Hematopoietic multipotent progenitor cell treated with erythropoietin and hydrocortisone succinate and interleukin-3 and kit ligand, for 6 days (in vitro differentiated cells): ENCODE data around the gene STPG3.

Source experiments
- DNase-seq: peaks from one replicate; pipeline ENCODE4 v3.0.0-alpha.2; 2015

Gene STPG3

DNA sequence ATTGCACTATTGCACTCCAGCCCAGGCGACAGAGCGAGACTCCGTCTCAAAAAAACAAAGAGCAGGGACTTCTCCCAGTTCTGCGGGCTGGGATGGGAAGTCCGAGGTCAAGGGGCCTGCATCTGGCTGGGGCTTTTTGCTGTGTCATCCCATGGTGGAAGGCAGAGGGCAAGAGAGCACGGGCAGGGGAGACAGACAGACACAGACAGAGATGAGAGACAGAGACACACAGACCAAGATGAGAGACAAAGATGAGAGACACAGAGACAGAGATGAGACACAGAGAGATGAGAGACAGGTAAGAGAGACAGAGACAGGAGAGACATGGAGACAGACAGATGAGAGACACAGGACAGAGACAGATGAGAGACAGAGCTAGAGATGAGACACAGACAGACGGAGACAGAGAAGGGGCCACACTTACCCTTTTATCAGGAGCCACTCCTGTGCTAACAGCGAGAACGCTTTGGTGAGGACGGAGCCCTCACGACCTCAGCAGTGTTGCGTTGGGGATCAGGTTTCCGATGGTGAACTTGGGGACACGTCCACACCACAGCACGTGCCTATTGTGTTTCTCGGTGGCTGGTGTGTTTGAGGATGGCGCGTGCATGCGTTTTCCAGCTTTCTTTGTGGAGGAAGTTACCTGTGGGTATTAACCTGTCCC is 17.6 kb downstream of the STPG3 start:
- no peak for DNase-seq

DNA sequence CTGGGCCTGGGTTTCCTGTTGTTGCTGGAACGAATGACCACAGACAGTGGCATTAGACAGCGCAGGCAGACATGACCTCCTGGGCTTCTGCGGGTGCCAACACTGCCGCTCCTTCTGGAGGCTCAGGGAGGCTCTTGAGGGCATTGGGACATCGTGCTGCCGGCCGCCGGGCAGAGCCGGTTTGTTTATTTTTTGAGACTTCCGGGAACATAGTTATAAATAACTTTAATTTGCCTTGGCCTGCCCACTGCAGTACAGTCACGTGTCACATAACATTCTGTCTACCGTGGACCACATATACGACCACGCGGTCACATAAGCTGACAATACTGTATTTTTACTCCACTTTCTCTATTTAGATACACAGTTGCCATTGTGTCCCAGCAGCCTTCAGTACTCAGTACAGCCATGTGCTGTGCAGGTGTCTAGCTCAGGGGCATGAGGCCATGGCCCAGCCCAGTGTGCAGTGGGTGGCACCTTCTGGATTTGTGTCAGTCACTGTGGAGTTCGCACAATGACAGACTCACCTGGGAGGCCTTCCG is 18.2 kb downstream of the STPG3 start:
- no peak for DNase-seq

DNA sequence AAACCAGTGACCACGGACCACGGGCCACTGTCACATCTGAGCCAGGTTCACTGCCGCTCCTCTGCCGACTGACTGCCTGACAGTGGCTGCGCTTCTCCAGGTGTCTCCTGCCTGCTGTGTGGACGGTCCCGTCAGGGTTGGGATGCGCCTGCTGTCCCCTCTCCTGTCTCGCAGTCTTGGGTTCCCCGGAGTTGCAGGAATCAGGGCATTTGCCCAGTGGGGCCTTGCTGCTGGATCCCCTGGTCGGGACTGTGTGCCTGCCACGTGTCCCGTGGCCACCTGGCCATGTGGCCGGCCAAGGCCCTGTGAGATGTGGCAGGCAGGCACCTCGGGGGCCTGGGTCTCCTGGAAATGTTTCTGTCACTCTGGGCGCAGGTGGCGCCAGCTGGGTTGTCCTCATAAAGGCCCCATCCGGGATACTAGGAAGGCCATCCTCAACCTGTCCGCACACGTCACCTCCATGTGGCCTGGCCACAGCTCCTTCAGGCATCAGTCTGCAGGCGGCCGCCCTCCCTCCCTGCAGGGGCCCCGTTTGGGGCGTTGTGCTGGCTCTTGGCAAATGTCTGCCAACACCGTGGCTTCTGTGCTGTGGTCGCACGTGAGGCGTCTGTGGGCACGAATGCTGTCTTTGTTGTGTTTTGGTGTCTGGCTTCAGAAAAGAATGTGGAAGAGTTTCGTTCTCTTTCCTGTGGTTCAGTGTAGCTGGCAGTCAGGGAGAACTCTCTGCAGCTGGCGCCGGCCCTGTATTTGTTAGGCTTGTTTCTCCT is 20.0 kb downstream of the STPG3 start:
- peak; percentile 47 for DNase-seq

DNA sequence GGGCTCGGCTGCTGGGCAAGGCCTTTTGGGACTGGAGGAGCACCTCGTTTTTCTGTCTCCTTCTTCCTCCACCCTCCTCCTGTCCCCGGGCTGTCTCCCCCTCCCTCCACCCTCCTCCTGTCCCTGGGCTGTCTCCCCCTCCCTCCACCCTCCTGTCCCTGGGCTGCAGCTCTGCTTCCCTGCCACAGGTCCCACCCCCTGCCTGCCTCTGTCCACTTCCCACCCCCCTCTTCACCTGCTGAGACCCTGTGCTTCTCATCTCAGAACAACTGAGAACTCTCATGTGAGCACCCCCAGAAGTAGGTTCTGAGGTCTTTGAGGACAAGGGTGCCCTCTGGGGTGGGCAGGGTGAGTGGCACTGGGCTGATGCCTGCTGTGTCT is 20.6 kb downstream of the STPG3 start:
- no peak for DNase-seq

DNA sequence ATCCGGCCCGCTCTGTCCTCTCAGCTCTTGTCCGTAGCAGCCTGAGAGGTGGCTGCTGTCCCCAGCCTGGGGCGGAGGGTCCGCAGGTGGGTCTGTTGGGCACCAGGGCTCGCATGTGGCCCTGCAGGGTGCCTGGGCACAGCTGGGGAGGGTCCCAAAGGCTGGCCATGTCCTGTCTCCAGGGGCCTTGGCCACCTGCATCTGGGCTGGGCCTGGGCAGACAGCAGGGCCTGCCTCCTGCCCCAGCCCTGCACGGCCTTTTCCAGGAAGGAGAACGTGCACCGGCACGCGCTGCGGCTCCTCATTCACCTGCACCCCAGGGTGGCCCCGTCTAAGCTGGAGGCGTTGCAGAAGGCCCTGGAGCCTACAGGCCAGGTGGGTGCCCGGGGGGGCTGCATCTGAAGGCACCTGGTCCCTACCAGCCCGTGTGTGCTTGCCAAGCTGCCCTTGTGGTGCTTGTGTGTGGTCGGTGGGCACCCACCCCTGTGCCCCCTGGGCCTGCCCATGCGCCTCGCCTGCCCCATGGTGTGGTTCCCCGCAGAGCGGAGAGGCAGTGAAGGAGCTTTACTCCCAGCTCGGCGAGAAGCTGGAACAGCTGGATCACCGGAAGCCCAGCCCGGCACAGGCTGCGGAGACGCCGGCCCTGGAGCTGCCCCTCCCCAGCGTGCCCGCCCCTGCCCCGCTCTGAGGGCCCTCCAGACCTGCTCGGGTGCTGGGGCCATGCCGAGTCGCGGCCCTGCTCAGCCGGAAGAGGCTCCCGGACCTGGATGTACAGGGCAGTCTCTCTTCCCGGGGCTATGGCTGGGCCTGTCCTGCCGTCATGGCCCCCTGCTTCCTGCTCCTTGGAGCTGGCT is 21.4 kb downstream of the STPG3 start:
- DNase-seq: no peak

DNA sequence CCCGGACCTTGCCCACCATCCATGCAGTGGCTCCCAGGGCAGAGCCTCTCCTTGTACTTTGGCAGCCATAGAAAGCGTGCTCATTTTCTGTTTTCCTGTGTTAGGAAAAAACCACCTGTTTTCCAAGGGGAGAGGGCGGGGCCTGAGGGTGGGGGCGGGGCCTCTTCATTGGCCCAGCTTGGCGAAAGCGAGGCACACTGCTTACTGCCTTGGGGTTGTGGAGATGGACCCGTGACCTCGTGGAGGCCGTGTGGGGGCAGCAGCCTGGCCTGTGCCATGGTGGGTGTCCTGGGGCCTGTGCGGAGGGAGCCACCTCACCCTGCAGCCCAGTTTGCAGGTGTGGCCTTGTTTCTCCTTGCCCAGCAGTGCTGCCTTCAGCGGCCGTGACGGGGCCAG is 22.0 kb downstream of the STPG3 start:
- no peak for DNase-seq

DNA sequence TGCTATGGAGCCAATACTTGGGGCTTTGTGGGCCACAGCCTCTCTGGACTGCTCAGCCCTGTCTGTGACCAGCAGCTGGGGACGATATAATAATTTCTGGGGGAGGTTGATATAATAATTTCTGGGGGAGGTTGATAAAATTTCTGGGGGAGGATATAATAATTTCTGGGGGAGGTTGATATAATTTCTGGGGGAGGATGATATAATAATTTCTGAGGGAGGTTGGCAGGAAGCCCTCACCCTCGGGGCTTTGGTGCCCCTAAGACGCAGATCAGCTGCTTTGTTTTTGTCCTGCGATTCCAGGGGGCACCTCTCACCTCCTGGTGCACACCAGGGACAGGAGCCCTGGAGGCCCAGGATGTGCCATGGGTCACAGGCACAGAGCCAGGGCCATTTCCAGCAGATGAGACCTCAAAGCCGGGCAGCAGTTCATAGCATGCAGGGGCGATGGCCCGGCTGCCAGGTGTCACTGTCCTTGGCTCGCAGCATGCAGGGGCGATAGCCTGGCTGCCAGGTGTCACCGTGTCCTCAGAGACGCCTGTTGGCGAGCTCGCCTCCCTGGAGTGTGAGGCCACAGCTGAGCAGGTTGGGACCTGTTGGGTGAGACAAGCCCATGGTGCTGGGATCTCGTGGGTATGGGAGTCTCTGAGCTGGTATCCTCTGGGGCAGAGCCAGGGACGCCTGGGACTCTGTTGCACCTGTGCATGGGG is 22.7 kb downstream of the STPG3 start:
- DNase-seq: peak; percentile 58

DNA sequence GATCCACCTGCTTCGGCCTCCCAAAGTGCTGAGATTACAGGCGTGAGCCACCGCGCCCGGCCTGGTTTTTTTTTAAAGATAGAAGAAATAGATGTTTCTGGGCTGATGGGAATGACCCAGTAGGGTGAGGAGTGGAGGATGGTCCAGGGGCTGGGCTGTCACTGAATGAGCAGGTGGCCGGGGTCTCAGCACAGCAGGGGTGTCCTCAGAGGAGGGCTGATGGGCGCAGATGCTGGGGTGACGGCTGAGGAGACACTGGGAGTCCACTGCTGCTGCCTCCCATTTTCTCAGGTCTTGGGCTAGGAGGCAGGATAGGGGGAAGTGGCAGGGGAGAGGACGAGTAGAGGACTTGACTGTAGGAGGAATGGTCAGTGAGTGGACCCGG is 24.1 kb downstream of the STPG3 start:
- DNase-seq: no peak

DNA sequence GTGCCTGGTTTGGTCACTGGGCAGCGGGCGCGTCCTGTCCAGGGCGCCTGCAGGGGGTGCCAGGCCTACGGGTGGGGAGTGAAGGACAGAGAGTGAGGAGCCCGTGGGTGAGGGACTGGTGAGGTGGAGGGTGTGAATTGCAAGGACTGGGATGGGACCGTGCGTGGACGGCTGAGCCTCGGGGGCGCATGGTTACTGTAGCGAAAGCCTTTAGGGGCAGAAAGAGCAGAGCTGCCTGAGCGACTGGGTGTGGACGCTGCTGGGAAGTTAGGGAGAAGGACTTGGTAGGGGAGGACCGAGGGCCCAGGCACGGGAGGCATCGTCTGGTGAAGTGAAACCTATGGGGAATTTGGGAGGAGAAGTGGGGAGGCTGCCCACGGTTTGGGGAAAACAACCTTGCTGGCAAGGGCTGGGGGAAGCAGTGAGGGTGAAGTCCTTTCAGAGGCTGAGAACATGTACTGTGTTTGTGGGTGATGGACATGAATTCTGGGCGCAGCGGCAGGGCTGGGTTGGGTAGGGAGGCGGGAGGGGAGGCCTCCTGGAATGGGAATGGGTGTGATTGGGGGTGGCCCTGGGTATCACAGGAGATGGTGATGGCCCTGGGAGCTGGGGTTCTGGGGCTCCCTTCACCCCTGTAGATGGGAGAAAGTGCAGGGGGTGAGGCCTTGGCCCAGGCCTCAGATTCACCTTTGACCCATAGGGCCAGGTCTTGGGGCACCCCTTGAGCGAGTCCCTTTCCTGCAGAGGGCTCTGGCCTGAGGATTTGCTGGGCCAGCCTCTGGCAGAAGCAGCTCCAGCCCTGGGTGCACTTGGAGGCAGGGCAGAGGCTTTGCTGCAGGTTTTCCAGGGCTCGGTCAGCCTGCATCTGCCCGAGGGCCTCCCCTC is 24.7 kb downstream of the STPG3 start:
- DNase-seq: no peak

DNA sequence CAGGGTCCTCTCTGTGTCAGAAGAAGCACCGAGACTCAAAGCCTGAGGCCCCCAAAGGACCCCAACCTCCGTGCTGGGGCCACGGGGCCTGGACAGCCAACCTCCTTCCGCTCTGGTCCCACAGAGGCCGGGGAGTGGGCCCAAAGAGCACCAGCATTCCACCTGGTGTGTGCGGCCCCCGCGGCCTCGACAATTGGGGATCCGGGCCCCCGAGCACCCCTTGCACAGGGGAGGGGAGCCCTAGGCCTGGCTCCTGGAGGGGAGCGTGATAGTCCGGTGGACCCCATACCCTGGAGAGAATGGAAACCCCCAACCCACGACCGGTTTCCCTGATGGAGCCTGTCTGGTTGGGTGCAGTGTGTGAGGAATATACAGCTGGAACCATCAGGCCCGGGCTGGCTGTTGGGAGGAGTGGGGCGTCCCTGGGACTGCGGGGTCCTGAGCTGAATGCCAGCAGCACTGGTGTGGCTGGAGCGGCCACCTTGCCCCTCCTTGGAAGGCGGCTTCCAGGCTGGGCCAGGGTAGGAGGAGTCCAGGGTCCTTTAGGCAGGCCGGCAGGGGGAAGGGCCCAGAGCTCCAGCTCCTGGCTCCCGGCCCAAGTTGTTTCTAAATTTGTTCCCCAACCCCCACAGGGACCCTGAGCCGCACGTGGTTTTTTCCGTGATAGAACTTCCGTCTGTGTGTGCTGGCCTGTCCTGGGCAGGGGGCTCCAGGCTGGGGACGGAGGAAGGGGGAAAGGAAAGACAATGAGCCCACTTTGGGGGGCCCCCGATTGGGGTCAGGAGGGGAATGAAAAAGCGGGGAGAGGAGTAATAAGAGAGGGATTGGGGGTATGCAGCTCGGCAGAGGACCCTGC is 25.6 kb downstream of the STPG3 start:
- DNase-seq: peak; percentile 94

DNA sequence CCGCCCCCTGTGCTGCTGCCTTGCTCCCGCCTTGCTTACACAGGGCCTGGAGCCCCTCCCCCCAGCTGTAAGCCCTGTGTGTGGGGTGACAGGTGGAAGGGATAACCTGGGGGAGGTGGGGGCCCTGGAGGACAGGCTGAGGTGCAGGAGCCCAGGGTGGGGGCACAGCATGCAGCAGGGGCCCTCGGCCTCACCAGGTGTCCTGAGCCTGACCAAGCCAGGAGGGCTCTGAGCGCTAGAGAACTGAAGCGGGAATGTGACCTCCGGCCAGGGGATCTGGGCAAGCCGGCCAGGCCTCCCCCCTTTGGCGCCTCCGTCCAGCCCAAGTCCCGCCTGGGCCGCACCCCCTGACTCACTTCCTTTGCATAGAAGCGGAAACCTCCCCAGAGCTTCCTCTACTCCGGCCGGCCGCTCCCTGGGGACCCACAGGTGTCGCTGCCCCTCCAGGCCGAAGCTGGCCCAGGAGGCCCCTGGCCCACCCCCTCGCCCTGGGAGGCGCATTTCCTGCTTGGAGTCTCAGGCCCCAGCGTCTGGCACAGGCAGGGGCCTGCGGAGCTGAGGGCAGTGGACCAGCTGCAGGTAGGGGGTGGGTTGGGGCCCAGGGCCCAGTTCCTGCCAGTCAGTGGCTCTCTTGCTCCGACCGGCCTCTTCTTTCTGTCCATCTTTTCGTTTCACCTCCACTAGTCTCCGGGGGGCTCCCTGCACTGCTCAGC is 26.4 kb downstream of the STPG3 start, which contains the start of gene TOR4A:
Gene TOR4A (plus strand): TSS at position 398 of the 713 bp plus-strand sequence. CDS start 964 bp downstream, outside the sequence.
- peak; percentile 91 for DNase-seq

DNA sequence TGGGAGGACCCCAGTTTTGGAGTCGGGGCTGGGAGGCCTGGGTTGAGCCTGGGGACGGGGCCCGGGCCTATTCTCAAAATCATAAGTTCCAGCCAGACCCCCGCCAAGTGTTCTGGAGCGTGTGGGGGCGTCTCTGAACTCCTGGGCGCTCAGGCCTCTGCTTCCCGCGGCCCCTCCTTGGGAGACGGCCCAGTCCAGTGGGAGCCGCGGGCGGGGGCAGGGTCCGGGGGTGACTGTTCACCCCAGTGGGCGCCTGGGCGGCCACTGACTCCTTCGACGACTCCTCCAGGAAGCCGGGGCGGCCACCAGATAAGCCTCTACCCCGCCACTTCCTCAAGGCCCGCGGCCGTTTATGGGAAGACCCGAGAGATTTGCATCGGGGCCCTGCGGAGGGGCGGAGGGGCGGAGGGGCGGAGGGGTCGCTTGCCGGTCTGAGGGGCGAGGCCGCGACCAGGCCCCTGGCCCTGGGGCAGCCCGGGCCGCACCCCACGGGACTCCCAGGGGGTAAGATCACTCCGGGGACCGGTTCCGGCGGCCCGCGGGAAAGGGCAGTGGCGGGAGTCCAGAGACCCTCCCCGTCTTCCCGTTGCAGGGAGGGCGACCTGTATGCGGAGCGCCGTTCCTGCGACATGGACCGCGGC is 27.1 kb downstream of the STPG3 start:
- peak; percentile 80 for DNase-seq

DNA sequence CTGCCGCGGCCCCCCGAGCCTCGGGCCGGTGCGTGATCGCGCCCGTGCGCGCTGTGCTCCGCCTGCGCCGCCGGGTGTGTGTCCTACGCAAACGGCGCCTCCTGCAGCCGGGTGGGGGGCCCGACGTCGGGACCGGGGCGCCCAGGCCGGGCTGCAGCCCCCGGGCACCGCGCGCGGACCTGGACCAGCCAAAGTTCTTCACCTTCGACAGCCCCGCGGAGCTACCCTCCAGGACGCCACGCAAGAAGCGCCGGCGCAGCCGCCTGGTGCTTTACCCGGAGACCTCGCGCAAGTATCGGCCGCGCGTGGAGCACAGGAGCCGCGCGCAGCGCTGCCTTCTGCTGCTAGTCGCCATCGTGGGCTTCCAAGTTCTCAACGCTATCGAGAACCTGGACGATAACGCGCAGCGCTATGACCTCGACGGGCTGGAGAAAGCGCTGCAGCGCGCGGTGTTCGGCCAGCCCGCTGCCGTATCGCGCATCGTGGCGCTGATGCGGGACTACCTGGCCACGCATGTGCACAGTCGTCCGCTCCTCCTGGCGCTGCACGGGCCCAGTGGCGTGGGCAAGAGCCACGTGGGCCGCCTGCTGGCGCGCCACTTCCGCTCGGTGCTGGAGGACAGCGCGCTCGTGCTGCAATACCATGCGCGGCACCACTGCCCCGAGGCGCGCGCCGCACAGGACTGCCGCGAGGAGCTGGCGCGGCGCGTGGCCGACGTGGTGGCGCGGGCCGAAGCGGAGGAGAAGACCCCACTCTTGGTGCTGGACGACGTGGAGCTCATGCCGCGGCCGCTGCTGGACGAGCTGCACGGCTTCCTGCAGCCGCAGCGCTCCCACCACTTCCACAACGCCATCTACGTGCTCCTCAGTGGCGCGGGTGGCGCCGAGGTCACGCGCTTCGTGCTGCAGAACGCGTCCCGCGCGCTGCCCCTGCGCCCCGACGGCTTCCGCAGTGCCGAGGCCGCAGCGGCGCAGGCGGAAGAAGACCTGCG is 27.9 kb downstream of the STPG3 start:
- DNase-seq: no peak

DNA sequence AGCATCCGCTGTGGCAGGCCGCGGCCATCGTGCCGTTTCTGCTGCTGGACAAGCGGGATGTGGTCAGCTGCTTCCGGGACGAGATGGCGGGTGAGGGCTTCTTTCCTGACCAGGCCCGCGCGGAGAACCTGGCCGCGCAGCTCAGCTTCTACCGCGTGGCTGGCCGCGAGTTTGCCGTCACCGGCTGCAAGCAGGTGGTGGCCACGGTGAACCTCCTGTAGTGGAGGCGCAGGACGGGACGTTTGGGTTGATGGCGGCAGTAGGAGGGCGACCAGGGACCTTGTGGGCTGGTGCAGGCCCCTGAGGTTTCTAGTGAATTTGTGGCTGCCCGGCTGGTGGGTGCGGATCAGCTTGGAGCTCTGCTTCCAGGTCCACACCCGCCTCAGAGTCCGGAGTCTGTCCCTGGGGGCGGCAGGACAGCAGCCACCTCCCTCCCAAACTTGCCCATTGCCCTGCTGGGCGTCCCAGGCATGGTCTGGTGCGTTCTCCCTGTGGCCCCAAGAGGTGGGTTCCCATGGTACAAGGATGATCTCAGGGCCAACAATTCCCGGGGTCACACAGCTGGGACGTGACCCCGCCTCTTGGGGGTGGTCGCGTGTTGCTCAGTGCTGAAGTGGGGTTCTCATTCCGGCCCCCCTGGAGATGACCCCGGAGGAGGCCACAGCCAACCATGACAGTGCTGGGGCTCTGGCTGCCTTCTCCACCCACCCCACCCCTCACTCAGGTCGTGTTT is 28.8 kb downstream of the STPG3 start:
- DNase-seq: no peak

DNA sequence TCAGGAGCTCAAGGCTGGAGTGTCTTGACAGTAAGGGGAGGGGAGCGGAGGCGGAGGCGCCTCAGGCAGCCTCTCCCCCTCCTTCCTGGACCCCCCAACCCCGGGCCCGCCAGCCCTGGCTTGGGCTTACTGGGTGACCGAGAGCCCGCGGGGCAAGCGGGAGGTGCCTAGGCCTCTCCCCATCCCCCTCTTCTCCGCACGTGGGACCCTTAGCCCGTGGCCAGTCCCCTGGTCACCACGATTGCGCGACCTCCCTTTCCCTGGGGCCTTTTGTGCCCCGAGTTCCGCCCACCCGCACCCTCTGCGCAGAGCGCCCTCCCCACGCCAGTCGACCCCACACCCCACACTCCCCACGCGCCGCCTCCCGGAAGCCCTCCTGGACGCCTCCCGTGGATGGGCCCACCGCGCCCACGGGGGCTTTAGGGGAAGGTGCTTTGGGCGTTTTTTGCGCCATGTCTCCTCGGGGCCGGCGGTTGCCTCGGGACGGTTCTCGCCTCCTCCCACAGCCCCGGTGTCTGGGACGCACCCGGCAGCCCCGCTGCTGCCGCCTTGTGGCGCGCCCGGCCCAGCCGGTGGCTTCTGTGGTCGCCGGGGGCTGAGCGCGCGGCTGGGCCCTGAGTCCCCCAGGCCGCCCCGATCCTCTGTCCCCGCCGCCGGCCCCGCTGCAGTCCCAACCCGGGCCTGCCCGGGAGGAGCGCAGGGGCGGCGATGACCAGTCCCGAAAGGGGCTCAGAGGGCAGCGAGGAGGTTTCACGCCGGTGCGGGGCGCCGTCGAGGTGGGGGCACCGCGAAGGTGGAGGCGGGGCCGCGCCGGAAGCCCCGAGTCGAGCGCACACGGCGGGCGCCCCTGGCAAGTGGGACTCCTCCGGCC is 29.6 kb downstream of the STPG3 start:
- peak; percentile 42 for DNase-seq
